CD4-positive, alpha-beta T cell (primary cell): ENCODE data around the gene IFITM10. TPM values are rescaled to one million over a fixed set of nuclear protein-coding genes. Genes with fewer than 3 reads are reported as not detected.
"Not testable (repeated sequence)": the region's sequence is repeated elsewhere in the genome, so short reads cannot be mapped to it uniquely, and the experiment has no call there.

ENCODE experiments used
- ATAC-seq: fragments of 200-7000 bp; cut with Tn5 transposase; one replicate; pipeline ENCODE4 v1.10.0; 2022; ENCODE audit warnings: mild to moderate bottlenecking; ENCODE audit not compliant: poor library complexity
- CTCF ChIA-PET: fragments of 350-600 bp; sonication (Branson Sonifier 250); formaldehyde crosslinking; loops from one replicate; lab custom pipeline; 2021; ENCODE audit warnings: antibody characterized with exemption, inconsistent platforms; lab: Charles Lee
- POLR2A ChIA-PET: fragments of 350-600 bp; sonication (Branson Sonifier 250); formaldehyde crosslinking; loops from one replicate; lab custom pipeline; 2021; ENCODE audit warnings: antibody characterized with exemption, inconsistent platforms; lab: Charles Lee
- DNase-seq, 14 experiments: peaks; one replicate each; pipeline ENCODE4 v3.0.0-alpha.2; 2013 to 2020; ENCODE audit warnings: mixed read lengths in 2 of 14
- H3K27ac ChIP-seq, 2 donors: one replicate each; pipeline versions ENCODE4 v1.5.1 to v1.7.0; 2013; ENCODE audit warnings: low read length in 2 of 2, low read depth in 1 of 2, mild to moderate bottlenecking in 1 of 2
- H3K27me3 ChIP-seq, 2 experiments: 1 replicate in 1 of 2; 2 replicates in 1 of 2; pipeline versions ENCODE4 v1.6.1 to v1.7.0; 2013; ENCODE audit warnings: low read length in 2 of 2, control low read depth in 1 of 2, mild to moderate bottlenecking in 1 of 2, moderate library complexity in 1 of 2; ENCODE audit not compliant: insufficient read depth in 2 of 2, control insufficient read depth in 1 of 2
- H3K36me3 ChIP-seq: one replicate; pipeline ENCODE4 v1.6.1; 2013; ENCODE audit warnings: low read length, control low read depth; ENCODE audit not compliant: insufficient read depth
- H3K4me1 ChIP-seq: one replicate; pipeline ENCODE4 v1.6.1; 2013; ENCODE audit warnings: low read length, control low read depth; ENCODE audit not compliant: insufficient read depth
- H3K4me3 ChIP-seq: one replicate; pipeline ENCODE4 v1.5.1; 2013; ENCODE audit warnings: mild to moderate bottlenecking, low read length, moderate library complexity
- H3K9me3 ChIP-seq, 2 experiments: 1 replicate in 1 of 2; 2 replicates in 1 of 2; pipeline versions ENCODE4 v1.6.1 to v1.7.0; 2013; ENCODE audit warnings: low read length in 2 of 2, mild to moderate bottlenecking in 2 of 2, control low read depth in 1 of 2, moderate library complexity in 1 of 2; ENCODE audit not compliant: control insufficient read depth in 1 of 2, insufficient read depth in 1 of 2
- H3K27ac Mint-ChIP-seq: one replicate; pipeline ENCODE4 v1.8.0; 2020; ENCODE audit warnings: mixed read lengths
- H3K27me3 Mint-ChIP-seq: one replicate; pipeline ENCODE4 v1.8.0; 2021; ENCODE audit warnings: mixed read lengths
- H3K36me3 Mint-ChIP-seq: one replicate; pipeline ENCODE4 v1.8.0; 2021; ENCODE audit warnings: low read depth, mixed read lengths
- H3K4me1 Mint-ChIP-seq: one replicate; pipeline ENCODE4 v1.8.0; 2021; ENCODE audit warnings: low read depth, mixed read lengths
- H3K4me3 Mint-ChIP-seq: one replicate; pipeline ENCODE4 v1.8.0; 2020; ENCODE audit warnings: mild to moderate bottlenecking, mixed read lengths
- H3K9me3 Mint-ChIP-seq: one replicate; pipeline ENCODE4 v1.8.0; 2020; ENCODE audit warnings: mixed read lengths
- intact Hi-C, 2 experiments: fragments of 100-400 bp; cut with DNase I in 1 of 2; cut with micrococcal nuclease in 1 of 2; formaldehyde crosslinking; loops; one replicate each; pipeline versions ENCODE4 v1.15.1 to v1.9.0; 2023 to 2025; cut with DNase I, micrococcal nuclease
- total RNA-seq, 174 experiments: library from RNA in 2 of 174; stranded (reverse) in 2 of 174; gene quantifications; one replicate each; pipeline ENCODE4 v1.2.3 and lab custom pipeline; 2021 to 2026

The IFITM10 gene
- total RNA-seq, 2 experiments from 2014 or later = 1.7 TPM

GRCh38 chr11:1683904-1684572 is 66.4 kb downstream of the IFITM10 start:
- H3K9me3 Mint-ChIP-seq, DNase-seq, H3K4me3 ChIP-seq, H3K36me3 Mint-ChIP-seq, H3K27ac ChIP-seq, H3K27me3 ChIP-seq, H3K4me3 Mint-ChIP-seq, H3K4me1 Mint-ChIP-seq, H3K27ac Mint-ChIP-seq, H3K36me3 ChIP-seq, CTCF ChIA-PET, intact Hi-C loops, H3K9me3 ChIP-seq, H3K4me1 ChIP-seq, POLR2A ChIA-PET, ATAC-seq: not testable (repeated sequence)
- peaks cover 12% of the 10 kb centered on the region for H3K27me3 Mint-ChIP-seq

GRCh38 chr11:1683216-1683615 is 67.2 kb downstream of the IFITM10 start:
- H3K27me3 ChIP-seq, H3K4me1 ChIP-seq, H3K4me1 Mint-ChIP-seq, H3K27ac ChIP-seq, intact Hi-C loops, H3K9me3 Mint-ChIP-seq, H3K27ac Mint-ChIP-seq, H3K4me3 Mint-ChIP-seq, H3K9me3 ChIP-seq, H3K36me3 ChIP-seq, ATAC-seq, CTCF ChIA-PET, DNase-seq, POLR2A ChIA-PET, H3K4me3 ChIP-seq, H3K36me3 Mint-ChIP-seq: not testable (repeated sequence)
- H3K27me3 Mint-ChIP-seq = peaks cover 13% of the 10 kb centered on the region

Other genes starting within 250 kb of the IFITM10 start
- 10 to 100 TPM; 83.9 to 91.2 TPM for gene DUSP8, start 178.3 kb downstream of the IFITM10 start, total RNA-seq
- gene KRTAP5-1, start 165.3 kb downstream of the IFITM10 start, total RNA-seq = not detected
- not detected for gene KRTAP5-2, start 152.3 kb downstream of the IFITM10 start, total RNA-seq
- gene KRTAP5-3, start 142.1 kb downstream of the IFITM10 start, total RNA-seq = not detected
- gene KRTAP5-4, start 128.5 kb downstream of the IFITM10 start, total RNA-seq = not detected
- not detected for gene KRTAP5-5, start 120.8 kb downstream of the IFITM10 start, total RNA-seq
- not detected for gene KRTAP5-6, start 53.4 kb downstream of the IFITM10 start, total RNA-seq
- gene CTSD, start 13.3 kb upstream of the IFITM10 start, total RNA-seq = 10 to 100 TPM; 63.3 to 71.3 TPM
- not detected for gene SYT8, start 84.4 kb upstream of the IFITM10 start, total RNA-seq
- gene TNNI2, start 88.4 kb upstream of the IFITM10 start, total RNA-seq = under 1 TPM in 1 of 2 experiments, not detected in 1; 0.50 TPM
- gene LSP1, start 102.5 kb upstream of the IFITM10 start, total RNA-seq = 100 to 1,000 TPM; 228 to 232 TPM
- not detected for gene PRR33, start 141.3 kb upstream of the IFITM10 start, total RNA-seq
- gene TNNT3, start 169.1 kb upstream of the IFITM10 start, total RNA-seq = 10 to 100 TPM; 19.1 to 21.9 TPM
- gene MRPL23, start 196.7 kb upstream of the IFITM10 start, total RNA-seq = 10 to 100 TPM; 31.1 to 38.3 TPM
- gene H19, start 247.2 kb upstream of the IFITM10 start, total RNA-seq = not detected